ENCODE results near the gene ENTPD7. TPM values are rescaled to one million over a fixed set of nuclear protein-coding genes. Genes with fewer than 3 reads are reported as not detected.

ENTPD7 gene
- total RNA-seq, 1 donor from 2014 or later: 22.9 TPM

DNA sequence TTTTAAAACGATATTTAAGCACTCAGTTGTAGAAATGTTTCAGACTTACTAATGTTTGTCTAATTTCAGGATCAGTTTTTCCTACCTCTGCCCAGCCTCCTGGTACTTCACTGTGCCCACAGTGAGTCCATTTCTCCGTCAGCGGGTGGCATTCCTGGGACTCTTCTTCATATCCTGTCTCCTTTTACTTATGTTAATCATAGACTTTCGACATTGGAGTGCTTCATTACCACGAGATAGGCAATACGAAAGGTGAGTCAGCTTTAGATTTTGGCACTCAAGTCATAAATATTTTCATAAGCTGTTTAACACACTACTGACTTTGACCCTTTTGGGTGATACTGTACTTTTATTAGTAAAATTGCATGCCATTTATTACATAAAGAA is 2.1 kb downstream of the ENTPD7 start:
- H3K27ac Mint-ChIP-seq: no peak overlapping the region
- peaks cover 21% of the 10 kb centered on the region for H3K4me1 Mint-ChIP-seq (ENCODE audit: unreplicated experiment)
- peak overlapping the region; percentile 36 for H3K4me3 Mint-ChIP-seq
- peaks cover 18% of the 10 kb centered on the region for H3K27me3 Mint-ChIP-seq
- no peaks in the 10 kb centered on the region for H3K9me3 Mint-ChIP-seq
- TF ChIP-seq, protein P1, sequence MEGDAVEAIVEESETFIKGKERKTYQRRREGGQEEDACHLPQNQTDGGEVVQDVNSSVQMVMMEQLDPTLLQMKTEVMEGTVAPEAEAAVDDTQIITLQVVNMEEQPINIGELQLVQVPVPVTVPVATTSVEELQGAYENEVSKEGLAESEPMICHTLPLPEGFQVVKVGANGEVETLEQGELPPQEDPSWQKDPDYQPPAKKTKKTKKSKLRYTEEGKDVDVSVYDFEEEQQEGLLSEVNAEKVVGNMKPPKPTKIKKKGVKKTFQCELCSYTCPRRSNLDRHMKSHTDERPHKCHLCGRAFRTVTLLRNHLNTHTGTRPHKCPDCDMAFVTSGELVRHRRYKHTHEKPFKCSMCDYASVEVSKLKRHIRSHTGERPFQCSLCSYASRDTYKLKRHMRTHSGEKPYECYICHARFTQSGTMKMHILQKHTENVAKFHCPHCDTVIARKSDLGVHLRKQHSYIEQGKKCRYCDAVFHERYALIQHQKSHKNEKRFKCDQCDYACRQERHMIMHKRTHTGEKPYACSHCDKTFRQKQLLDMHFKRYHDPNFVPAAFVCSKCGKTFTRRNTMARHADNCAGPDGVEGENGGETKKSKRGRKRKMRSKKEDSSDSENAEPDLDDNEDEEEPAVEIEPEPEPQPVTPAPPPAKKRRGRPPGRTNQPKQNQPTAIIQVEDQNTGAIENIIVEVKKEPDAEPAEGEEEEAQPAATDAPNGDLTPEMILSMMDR (conservative IDR thresholded peaks at IDR 0.05): no peak
- no peak for DNase-seq (ENCODE audit: extremely low spot score, unreplicated experiment)
- H3K36me3 Mint-ChIP-seq: peaks cover 12% of the 10 kb centered on the region

DNA sequence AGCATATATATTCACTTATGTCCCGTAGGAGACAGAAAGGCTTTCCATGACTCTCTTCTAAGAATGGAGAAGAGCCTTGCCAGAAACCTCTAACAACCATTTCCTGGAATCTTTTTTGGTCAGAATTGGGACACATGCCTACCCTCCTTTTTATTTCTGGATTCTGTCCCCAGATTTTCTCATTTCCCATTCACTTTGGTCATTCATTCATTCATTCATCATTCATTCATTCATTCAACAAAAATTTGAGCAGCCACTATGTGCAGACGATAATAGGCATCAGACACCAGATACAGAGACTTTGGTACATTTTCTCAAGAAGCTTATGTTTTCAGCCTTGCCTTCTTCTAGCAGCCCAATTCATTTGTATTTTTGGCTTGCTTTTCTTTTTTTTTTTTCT is 6.0 kb downstream of the ENTPD7 start:
- TF ChIP-seq, protein P1 (conservative IDR thresholded peaks at IDR 0.05): no peak
- Mint-ChIP-seq H3K27me3 (no peaks in the 10 kb centered on the region), H3K4me3 (no peak overlapping the region), H3K9me3 (no peaks in the 10 kb centered on the region), H3K4me1 (ENCODE audit: unreplicated experiment) (peaks cover 7% of the 10 kb centered on the region), H3K36me3 (peaks cover 21% of the 10 kb centered on the region), H3K27ac (no peak overlapping the region)
- no peak for DNase-seq (ENCODE audit: extremely low spot score, unreplicated experiment)

- H3K27me3 Mint-ChIP-seq: no peaks in the 10 kb centered on the region
- no peaks in the 10 kb centered on the region for H3K4me1 Mint-ChIP-seq (ENCODE audit: unreplicated experiment)
- DNase-seq (ENCODE audit: extremely low spot score, unreplicated experiment): no peak
- no peaks in the 10 kb centered on the region for H3K9me3 Mint-ChIP-seq
- H3K4me3 Mint-ChIP-seq: no peak overlapping the region
- H3K36me3 Mint-ChIP-seq: peaks cover 16% of the 10 kb centered on the region
- H3K27ac Mint-ChIP-seq: peak overlapping the region; percentile 63
- TF ChIP-seq, protein P1 (conservative IDR thresholded peaks at IDR 0.05): no peak
Observed at GRCh38 chr10:99667108-99667751, 7.9 kb downstream of the ENTPD7 start.

- H3K4me3 Mint-ChIP-seq: no peak overlapping the region
- no peaks in the 10 kb centered on the region for H3K9me3 Mint-ChIP-seq
- H3K27me3 Mint-ChIP-seq: no peaks in the 10 kb centered on the region
- TF ChIP-seq, protein P1 (conservative IDR thresholded peaks at IDR 0.05): no peak
- no peak for DNase-seq (ENCODE audit: extremely low spot score, unreplicated experiment)
- H3K27ac Mint-ChIP-seq: no peak overlapping the region
- peaks cover 12% of the 10 kb centered on the region for H3K36me3 Mint-ChIP-seq
- no peaks in the 10 kb centered on the region for H3K4me1 Mint-ChIP-seq (ENCODE audit: unreplicated experiment)
Observed at GRCh38 chr10:99671386-99671785, 12.1 kb downstream of the ENTPD7 start.

GRCh38 chr10:99672884-99673283 is 13.6 kb downstream of the ENTPD7 start:
- Mint-ChIP-seq H3K27ac (no peak overlapping the region), H3K27me3 (no peaks in the 10 kb centered on the region), H3K36me3 (peaks cover 4% of the 10 kb centered on the region), H3K4me3 (no peak overlapping the region), H3K4me1 (ENCODE audit: unreplicated experiment) (no peaks in the 10 kb centered on the region), H3K9me3 (no peaks in the 10 kb centered on the region)
- DNase-seq (ENCODE audit: extremely low spot score, unreplicated experiment): no peak
- TF ChIP-seq, protein P1 (conservative IDR thresholded peaks at IDR 0.05): no peak

All from type B pancreatic cell (in vitro differentiated cells).